ENCODE results near the gene MB21D2.

DNA sequence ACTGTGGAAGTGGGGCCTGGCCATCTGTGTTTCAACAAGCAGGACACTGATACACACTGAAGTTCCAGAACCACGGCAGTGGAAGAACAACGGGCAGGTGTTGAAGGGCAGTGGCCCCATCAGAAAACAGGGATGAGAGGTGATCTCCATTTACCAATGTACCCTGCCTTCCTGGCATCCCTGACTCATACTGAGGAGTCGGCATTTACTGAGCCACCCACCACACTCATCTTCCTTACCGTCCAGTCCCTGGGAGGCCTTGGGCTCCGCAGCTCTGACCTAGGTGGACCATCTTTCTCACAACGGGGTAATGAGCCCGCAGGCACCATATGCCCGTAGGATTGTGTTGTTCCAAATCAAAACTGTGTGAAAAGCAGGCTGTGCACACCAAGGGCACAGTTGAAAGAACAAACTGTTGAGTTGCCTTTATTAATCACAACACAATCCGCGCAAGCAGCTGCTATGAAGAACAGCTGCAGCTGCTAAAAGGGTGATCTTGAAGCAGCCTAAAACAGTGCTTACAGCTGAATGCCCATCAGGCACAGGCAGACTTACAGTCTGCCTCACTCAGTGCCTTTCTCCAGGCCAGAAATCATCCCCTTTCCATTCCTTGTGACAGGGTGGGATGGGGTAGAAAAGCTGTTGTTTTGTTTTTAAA is 12.9 kb downstream of the MB21D2 start:
- TF ChIP-seq, protein P1, sequence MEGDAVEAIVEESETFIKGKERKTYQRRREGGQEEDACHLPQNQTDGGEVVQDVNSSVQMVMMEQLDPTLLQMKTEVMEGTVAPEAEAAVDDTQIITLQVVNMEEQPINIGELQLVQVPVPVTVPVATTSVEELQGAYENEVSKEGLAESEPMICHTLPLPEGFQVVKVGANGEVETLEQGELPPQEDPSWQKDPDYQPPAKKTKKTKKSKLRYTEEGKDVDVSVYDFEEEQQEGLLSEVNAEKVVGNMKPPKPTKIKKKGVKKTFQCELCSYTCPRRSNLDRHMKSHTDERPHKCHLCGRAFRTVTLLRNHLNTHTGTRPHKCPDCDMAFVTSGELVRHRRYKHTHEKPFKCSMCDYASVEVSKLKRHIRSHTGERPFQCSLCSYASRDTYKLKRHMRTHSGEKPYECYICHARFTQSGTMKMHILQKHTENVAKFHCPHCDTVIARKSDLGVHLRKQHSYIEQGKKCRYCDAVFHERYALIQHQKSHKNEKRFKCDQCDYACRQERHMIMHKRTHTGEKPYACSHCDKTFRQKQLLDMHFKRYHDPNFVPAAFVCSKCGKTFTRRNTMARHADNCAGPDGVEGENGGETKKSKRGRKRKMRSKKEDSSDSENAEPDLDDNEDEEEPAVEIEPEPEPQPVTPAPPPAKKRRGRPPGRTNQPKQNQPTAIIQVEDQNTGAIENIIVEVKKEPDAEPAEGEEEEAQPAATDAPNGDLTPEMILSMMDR (IDR thresholded peaks at IDR 0.05) = no peak
- TF ChIP-seq EZH2 (IDR thresholded peaks at IDR 0.05; ENCODE audit: borderline replicate concordance, insufficient read depth, low read depth, low read length, poor library complexity, severe bottlenecking) = no peak

Data from B cell (primary cell).